HL-60/S4 treated with retinoic acid at 250 ng/mL for 4 days and 3 days (cell line): ENCODE measurements around the gene SH3GLB1.

Source experiments
- in situ Hi-C: fragments of 300-500 bp; cut with MboI; formaldehyde crosslinking; loops from 2 replicates; pipeline ENCODE4 v1.7.0; 2022; ENCODE audit warnings: low sequenced_read_pairs

The SH3GLB1 gene

GRCh38 chr1:86773341-86774288 is 69.2 kb downstream of the SH3GLB1 start:
- in situ Hi-C loops = no loop called here

DNA sequence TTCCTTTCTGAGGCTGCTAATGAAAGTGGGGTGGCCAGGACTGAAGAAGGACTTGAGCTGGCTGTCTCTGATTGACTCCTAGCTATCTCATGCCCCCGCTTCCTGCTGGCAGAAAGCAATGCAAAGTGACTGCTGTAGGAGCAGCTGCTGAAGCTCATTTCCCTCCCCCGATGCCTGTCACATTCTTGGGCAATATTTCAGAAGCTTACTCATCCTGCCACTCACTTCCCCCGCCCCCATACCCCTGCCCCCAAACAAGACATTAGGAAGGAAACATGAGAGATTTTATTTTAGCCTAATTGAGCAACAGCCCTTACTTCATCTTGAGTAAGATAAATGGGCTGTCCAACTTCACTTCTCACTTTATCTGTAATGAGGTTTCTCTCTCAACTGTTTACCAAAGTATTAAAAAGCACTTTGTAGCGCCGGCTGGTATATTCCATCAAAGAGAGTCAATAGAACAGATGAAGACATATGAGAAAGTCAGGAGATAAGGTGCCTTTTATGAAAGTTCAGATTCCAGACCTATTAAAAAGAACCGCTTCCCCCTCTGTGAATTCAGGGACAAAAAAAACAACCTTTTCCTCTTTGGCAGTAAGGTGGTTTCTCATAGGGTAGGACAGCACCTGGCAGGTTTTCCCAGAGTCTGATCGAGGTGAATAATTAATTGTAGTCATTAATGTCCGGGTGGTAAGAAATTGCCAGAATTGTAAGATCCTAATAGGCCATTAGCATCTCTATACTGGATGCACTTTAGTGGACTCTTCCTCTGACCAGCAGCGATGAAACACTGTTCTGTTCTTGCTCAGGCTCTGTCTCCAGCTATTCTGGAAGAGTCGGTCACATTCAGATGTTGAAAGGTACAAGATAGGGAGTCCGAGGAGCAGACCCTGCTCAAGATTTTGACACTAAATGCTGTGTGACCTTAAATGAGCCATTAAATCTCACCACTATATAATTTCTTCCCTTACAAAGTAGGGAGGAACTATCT is 70.2 kb downstream of the SH3GLB1 start:
- in situ Hi-C loops = no loop called here

- in situ Hi-C loops = no loop called here
These were observed 71.0 kb downstream of the SH3GLB1 start for GRCh38 chr1:86775395-86775794.

GRCh38 chr1:86776108-86776507 is 71.7 kb downstream of the SH3GLB1 start:
- in situ Hi-C loops = no loop called here

- in situ Hi-C loops = no loop called here
These were observed 74.3 kb downstream of the SH3GLB1 start for GRCh38 chr1:86778569-86779239.

- in situ Hi-C loops = no loop called here
These were observed 75.2 kb downstream of the SH3GLB1 start for GRCh38 chr1:86779308-86780191.

GRCh38 chr1:86782482-86782881 is 78.1 kb downstream of the SH3GLB1 start:
- in situ Hi-C loops = no loop called here

DNA sequence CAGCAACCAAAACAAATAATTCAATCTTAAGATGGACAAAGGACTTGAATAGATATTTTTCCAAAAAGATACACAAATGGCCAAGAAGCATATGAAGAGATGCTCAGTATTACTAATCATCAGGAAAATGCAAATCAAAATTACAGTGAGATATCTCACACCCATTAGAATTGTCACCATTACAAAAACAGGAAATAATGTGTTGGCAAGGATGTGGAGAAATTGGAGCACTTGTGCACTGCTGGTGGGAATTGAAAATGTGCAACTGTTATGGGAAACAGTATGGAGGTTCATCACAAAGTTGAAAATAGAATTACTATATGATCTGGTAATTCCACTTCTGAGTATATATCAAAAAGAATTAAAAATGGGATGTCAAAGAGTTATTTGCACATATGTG is 83.2 kb downstream of the SH3GLB1 start:
- in situ Hi-C loops = no loop called here

GRCh38 chr1:86788300-86789206 is 84.2 kb downstream of the SH3GLB1 start:
- in situ Hi-C loops = no loop called here

- in situ Hi-C loops = no loop called here
These were observed 90.9 kb downstream of the SH3GLB1 start for GRCh38 chr1:86795316-86795715.
